GM21390 (cell line): ENCODE data around the gene KLHL40.

Experiments
- ATAC-seq: cut with Tn5 transposase; IDR thresholded peaks from one replicate; pipeline ENCODE4 v1.9.1; 2021; ENCODE audit not compliant: unreplicated experiment

Gene KLHL40

DNA sequence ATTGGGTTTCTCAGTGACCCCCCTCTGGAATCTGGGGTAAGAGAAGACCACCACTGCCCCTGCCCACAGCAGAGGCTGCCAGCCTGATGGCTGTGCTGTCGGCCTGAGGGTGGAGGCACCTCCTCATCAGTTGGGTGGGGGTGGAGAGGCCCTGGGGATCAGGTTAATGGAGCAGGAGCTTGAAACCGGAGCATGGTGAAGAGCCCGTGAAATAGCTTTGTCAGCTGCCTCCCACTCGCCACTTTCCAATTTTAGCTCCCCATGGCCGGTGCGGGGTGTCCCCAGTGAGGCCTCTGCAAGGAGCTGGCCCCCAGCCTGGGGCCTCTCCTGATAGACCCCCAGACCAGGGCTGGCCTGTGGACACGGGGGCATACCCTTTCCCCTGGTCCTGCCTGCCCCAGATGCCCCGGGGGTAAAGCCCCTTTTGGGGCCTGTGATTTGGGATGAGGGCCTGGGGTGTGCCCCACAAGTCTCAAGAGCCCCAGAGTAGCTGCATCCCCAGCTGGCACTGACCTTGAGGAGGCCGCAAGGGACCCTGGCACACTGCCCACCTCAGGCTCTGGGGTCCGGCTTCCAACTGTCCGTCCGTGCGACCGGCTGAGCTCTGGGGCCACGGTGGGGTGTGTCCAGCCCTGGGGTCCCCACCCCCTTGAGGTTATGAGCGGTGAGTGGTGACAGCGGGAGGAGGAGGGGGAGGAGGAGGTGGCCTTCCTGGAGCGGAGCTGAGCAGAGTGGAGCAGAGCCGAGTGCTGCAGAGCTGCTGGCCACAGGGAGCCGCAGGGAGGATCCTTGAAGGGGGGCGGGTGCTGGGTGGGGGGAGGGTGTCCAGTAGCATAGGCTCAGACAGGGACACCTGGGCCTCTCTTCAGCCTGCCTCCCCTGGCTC is 17.0 kb downstream of the KLHL40 start, which contains the start of gene HHATL:
Gene HHATL, minus strand, starts transcription at position 733 of the 886 bp plus-strand sequence. CDS start 1,972 bp downstream, outside the sequence.
- no peak for ATAC-seq

GRCh38 chr3:42702982-42703694 is 17.8 kb downstream of the KLHL40 start:
- no peak for ATAC-seq

DNA sequence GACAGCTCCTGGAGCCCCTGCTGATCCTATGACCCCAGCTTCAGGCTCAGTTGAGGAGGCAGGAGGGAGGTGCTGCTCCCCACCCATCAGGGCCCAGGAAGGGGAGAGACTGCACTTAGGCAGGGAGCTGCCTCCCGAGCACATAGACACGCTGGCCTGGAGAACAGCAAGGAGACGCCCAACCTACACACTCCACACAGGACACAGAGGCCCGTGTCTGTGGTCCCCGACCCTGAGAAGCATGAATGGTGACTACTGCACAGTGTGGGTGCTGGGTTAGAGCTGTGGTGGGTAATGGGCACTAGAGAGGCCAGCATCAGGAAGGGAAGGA is 18.3 kb downstream of the KLHL40 start:
- no peak for ATAC-seq

GRCh38 chr3:42704136-42704841 is 19.0 kb downstream of the KLHL40 start:
- ATAC-seq = no peak

- no peak for ATAC-seq
Measured at GRCh38 chr3:42705058-42705767, 19.9 kb downstream of the KLHL40 start.

- no peak for ATAC-seq
Measured at GRCh38 chr3:42705962-42706585, 20.7 kb downstream of the KLHL40 start.

DNA sequence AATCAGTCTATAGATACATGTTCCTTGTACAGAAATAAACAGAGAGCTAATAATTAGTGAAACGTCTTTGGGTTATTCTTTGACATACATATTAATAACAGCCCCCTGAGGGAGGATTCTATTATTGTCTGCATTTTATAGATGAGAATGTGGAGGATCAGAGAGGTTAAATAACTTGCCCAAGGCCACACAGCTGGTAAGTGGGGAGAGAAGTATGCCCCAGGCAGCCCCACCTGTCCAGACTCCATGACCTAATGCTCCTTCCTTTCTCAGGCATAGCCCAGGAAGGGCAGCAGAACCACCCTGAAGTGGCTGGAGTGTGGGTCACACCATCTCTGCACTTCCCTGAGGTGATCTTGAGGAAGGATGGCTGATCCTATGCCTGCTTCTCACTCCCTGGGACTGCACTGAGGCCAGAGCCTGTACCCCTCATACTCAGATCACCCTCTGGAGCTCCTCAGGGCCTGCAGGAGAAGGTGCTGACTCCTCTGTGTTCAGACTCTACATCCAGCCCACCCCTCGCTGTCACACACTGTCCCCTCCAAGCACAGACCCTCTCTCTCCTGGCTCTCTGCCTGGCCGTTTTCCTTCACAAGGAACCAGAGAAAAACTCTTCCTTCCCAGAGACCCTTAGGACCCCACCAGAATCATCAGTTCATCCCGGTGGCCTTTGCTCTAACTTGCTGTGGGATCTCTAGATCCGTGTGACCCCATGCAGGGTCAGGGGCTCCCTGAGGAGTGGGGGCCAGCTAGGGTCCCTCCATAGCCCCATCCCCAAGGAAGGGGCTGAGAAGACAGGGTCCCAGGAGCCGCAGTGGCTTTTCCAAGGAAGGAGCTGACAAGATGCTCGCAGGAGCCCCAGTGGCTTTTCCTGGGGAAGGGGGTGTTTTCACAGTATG is 21.6 kb downstream of the KLHL40 start:
- no peak for ATAC-seq

GRCh38 chr3:42707620-42708355 is 22.5 kb downstream of the KLHL40 start:
- no peak for ATAC-seq

GRCh38 chr3:42708611-42709151 is 23.3 kb downstream of the KLHL40 start:
- no peak for ATAC-seq

- ATAC-seq = no peak
Measured at GRCh38 chr3:42709621-42710020, 24.3 kb downstream of the KLHL40 start.

- no peak for ATAC-seq
Measured at GRCh38 chr3:42710323-42711021, 25.1 kb downstream of the KLHL40 start.

- ATAC-seq = no peak
Measured at GRCh38 chr3:42711491-42712343, 26.4 kb downstream of the KLHL40 start.

- no peak for ATAC-seq
Measured at GRCh38 chr3:42712344-42712648, 27.0 kb downstream of the KLHL40 start.

DNA sequence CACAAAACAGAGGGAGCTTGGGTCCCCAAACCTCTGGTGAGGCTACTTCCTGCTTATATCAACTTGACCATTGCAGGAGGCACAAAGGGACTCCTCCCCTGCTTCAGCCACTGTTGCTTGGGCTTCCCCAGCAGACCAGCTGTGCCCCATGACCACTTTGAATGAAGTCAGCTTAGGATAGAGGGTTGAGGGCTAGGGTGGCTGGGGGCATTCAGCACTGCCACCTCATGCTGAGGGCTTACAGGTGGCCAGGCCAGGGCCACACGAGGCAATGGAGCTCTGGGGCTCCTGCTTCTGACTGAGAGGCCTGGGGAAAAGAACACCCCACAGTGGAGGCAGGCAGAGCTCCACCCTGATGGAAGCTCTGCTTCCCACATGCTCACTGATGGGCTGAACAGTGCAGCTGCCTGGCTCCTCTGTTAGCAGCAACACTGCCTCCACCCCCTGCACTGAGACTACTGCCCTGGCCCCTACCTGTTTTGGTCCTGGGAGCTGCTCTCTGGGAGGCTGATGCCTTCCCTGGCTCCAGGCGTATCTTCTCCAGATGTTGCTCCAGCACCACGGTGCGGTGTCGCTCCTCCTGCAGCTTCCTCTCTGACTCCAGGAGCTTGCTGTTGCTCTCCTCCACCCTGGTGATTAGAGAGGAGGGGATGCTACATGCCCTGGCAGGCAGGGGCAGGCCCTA is 27.5 kb downstream of the KLHL40 start:
- ATAC-seq = no peak

GRCh38 chr3:42713747-42714146 is 28.4 kb downstream of the KLHL40 start:
- no peak for ATAC-seq

DNA sequence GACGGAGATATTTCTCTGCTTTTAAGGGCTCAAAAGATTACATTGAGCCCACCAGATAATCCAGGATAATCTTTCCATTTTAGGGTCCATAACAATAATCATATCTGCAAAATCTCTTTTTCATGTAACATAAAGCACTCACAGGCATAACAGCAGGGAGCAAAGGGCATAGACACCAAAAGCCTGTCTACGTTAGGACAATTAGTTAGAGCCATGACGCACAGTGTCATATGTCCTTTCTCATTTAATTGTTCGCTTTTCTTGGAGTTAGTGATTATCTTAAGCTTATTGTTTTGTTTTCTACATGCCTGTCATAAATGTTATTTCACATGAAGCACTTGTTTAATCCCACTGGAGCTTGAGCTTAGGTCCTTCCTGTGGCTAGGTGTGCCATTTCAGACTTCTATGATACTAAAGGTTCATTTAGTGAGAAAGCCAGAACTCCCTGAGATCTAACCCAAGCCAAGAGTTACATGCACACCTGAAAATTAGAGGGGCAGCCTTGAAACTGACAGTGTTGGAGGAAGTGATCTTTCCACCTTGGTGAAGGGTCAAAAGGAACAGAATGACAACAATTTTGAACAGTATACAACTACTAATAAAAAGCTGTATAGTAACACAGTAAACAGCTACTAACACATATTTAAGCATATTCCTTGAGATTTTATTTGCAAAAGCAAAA is 29.0 kb downstream of the KLHL40 start:
- no peak for ATAC-seq
